Renal cortical epithelial cell (primary cell): ENCODE results near the gene RPL21. TPM values are rescaled to one million over a fixed set of nuclear protein-coding genes. Genes with fewer than 3 reads are reported as not detected.
"Not testable (repeated sequence)": the region's sequence is repeated elsewhere in the genome, so short reads cannot be mapped to it uniquely, and the experiment has no call there.

Experiments
- DNase-seq: peaks from one replicate; pipeline ENCODE4 v3.0.0-alpha.2; 2011; ENCODE audit warnings: low read depth
- total RNA-seq: library from RNA; depleted of rRNA; stranded (reverse); fragments of >200 nt; gene quantifications from 2 replicates; pipeline ENCODE4 v1.2.3, GENCODE V29; 2014

RPL21 gene
- total RNA-seq: 458 and 736 TPM in 2 replicates

- peak; percentile 93 for DNase-seq
Measured at GRCh38 chr13:27251166-27252091, at the start of gene RPL21. TSS of gene RPL21 (plus strand) at chr13:27251558. CDS start at chr13:27253777, 2,219 bp downstream.

GRCh38 chr13:27201661-27202060 lies 49.7 kb upstream of the RPL21 start:
- peak; percentile 30 for DNase-seq

- DNase-seq: no peak
Measured at GRCh38 chr13:27203186-27203585, 48.2 kb upstream of the RPL21 start.

GRCh38 chr13:27203854-27204253 lies 47.5 kb upstream of the RPL21 start:
- DNase-seq: peak; percentile 50

GRCh38 chr13:27208514-27208913 lies 42.8 kb upstream of the RPL21 start:
- no peak for DNase-seq

GRCh38 chr13:27211271-27211670 lies 40.1 kb upstream of the RPL21 start:
- DNase-seq: no peak

GRCh38 chr13:27211771-27212364 lies 39.5 kb upstream of the RPL21 start:
- peak; percentile 75 for DNase-seq

- not testable (repeated sequence) for DNase-seq
Measured at GRCh38 chr13:27213386-27213785, 38.0 kb upstream of the RPL21 start.

- not testable (repeated sequence) for DNase-seq
Measured at GRCh38 chr13:27217791-27218190, 33.6 kb upstream of the RPL21 start.

DNA sequence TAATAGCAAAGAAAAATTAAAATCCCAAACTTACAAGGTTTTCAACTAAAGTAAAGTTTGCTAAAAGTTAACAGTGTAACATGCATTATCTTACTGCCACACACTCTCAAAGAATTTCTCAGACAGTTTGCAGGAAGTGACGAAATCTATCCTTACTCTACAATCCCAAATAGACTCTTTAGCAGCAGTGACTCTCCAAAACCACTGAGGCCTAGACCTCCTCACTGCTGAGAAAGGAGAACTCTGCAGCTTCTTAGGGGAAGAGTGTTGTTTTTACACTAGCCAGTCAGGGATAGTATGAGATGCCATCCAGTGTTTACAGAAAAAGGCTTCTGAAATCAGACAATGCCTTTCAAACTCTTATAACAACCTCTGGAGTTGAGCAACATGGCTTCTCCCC lies 32.5 kb upstream of the RPL21 start:
- DNase-seq: not testable (repeated sequence)

DNA sequence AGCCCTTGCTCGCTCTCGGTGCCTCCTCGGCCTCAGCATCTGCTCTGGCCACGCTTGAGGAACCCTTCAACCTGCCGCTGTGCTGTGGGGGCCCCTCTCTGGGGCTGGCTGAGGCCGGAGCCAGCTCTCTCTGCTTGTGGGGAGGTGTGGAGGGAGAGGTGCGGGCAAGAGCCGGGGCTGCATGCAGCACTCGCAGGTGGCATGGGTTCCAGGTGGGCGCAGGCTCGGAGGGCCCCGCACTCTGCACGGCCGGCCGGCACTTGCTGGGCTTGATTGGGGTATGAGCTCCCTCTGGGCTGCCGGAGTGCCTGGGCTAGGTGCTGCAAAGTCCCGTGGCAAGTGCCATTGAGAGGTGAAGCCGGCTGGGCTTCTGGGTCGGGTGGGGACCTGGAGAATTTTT lies 31.7 kb upstream of the RPL21 start:
- no peak for DNase-seq

DNA sequence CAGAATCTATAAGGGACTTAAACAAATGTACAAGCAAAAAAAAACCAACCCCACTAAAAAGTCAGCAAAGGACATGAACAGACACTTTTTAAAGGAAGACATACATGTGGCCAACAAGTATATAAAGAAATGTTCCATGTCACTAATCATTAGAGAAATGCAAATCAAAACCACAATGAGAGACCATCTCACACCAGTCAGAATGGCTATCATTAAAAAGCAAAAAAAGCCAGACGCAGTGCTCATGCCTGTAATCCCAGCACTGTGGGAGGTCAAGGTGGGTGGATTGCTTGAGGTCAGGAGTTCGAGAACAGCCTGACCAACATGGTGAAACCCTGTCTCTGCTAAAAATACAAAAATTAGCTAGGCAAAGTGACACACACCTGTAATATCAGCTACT lies 29.3 kb upstream of the RPL21 start:
- DNase-seq: not testable (repeated sequence)

DNA sequence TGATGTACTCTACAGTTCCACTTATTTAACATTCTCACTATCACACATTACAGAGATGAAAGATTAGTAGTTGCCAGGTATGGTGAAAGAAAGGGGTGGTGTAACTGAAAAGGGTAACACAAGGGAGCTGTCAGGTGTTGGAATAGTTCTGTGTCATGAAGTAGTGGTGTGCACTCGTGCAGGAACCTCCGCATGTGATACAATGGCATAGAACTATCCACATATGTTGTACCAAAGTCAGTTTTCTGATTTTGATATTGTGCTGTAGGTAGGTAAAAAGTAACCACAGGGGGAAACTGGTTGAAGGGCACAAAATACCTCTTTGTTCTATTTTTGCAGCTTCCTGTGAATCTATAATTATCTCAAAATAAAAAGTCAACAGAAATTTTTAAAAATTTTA lies 24.4 kb upstream of the RPL21 start:
- DNase-seq: no peak

GRCh38 chr13:27228131-27228530 lies 23.2 kb upstream of the RPL21 start:
- DNase-seq: no peak

DNA sequence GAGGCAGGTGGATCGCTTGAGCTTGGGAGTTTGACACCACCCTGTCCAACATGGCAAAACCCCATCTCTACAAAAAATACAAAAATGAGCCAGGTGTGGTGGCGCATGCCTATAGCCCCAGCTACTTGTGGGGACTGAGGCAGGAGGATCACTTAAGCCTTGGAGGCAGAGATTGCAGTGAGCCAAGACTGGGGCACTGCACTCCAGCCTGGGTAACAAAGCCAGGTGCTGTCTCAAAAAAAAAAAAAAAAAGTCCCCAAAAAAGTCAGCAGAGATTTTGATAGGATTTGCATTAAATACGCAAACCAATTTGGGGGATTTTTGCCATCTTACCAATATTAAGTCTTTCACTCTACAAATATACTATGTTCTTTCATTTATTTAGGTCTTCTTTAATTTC lies 21.7 kb upstream of the RPL21 start:
- DNase-seq: no peak

- DNase-seq: no peak
Measured at GRCh38 chr13:27233964-27234363, 17.4 kb upstream of the RPL21 start.

- DNase-seq: no peak
Measured at GRCh38 chr13:27236478-27236877, 14.9 kb upstream of the RPL21 start.

- DNase-seq: no peak
Measured at GRCh38 chr13:27242702-27243101, 8.7 kb upstream of the RPL21 start.

- DNase-seq: no peak
Measured at GRCh38 chr13:27245610-27246009, 5.7 kb upstream of the RPL21 start.

DNA sequence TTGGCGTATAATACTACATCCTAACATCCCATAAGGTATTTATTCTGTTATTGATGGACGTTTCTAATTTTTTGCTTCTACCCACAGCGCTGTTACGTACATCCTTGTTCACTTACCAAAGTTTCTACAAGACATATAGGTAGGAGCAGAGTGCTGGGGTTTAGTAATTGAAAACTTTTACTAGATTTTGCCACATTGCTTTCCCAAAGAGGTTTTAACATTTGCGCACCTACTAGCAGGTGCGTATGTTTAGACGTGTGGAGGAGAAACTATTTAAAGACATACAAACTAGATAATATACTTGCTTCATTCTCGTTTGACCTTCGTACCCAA lies 559 bp upstream of the RPL21 start:
- DNase-seq: no peak

- no peak for DNase-seq
Measured at GRCh38 chr13:27252467-27252866, 1.1 kb downstream of the RPL21 start.

GRCh38 chr13:27257233-27257568 lies 5.8 kb downstream of the RPL21 start:
- no peak for DNase-seq

GRCh38 chr13:27257648-27258253 lies 6.4 kb downstream of the RPL21 start:
- DNase-seq: no peak
